Stimulated activated effector memory CD8-positive, alpha-beta T cell treated with anti-CD3 and anti-CD28 coated beads, Interleukin-12 subunit alpha, Interleukin-12 subunit beta, amount 100 ng/mL, for 72 hours (primary cell): ENCODE results near the gene HYI.
A peak's percentile ranks its signal among the peaks of the same experiment; 100 is the strongest.
"Not testable (repeated sequence)": the region's sequence is repeated elsewhere in the genome, so short reads cannot be mapped to it uniquely, and the experiment has no call there.

Experiments
- ATAC-seq: fragments of 150-1000 bp; cut with Tn5 transposase; 2 replicates; pipeline ENCODE4 v1.10.0; 2021
- DNase-seq, 2 donors: peaks; one replicate each; pipeline ENCODE4 v3.0.0; 2021 to 2022; ENCODE audit warnings: low spot score in 2 of 2
- H3K27ac Mint-ChIP-seq: one replicate; pipeline ENCODE4 v1.8.0; 2022; ENCODE audit warnings: mild to moderate bottlenecking, mixed read lengths
- H3K36me3 Mint-ChIP-seq: one replicate; pipeline ENCODE4 v1.8.0; 2022; ENCODE audit warnings: mild to moderate bottlenecking, mixed read lengths
- H3K4me1 Mint-ChIP-seq: one replicate; pipeline ENCODE4 v1.8.0; 2022; ENCODE audit warnings: mixed read lengths
- H3K4me3 Mint-ChIP-seq: one replicate; pipeline ENCODE4 v1.8.0; 2022; ENCODE audit warnings: mild to moderate bottlenecking, mixed read lengths
- H3K9me3 Mint-ChIP-seq: one replicate; pipeline ENCODE4 v1.8.0; 2022; ENCODE audit warnings: mixed read lengths

Gene HYI

GRCh38 chr1:43472463-43473151, 18.9 kb upstream of the HYI start:
- H3K27ac Mint-ChIP-seq, DNase-seq, H3K9me3 Mint-ChIP-seq, ATAC-seq, H3K36me3 Mint-ChIP-seq, H3K4me3 Mint-ChIP-seq: not testable (repeated sequence)
- peaks cover 11% of the 10 kb centered on the region for H3K4me1 Mint-ChIP-seq

- ATAC-seq (no peak), DNase-seq (no peak)
- Mint-ChIP-seq H3K4me3 (no peak overlapping the region), H3K36me3 (no peaks in the 10 kb centered on the region), H3K27ac (no peak overlapping the region), H3K4me1 (peaks cover 11% of the 10 kb centered on the region), H3K9me3 (no peaks in the 10 kb centered on the region)
Measured at GRCh38 chr1:43472087-43472462, 18.3 kb upstream of the HYI start.

- no peak for DNase-seq
- H3K9me3 Mint-ChIP-seq, result no peaks in the 10 kb centered on the region
- ATAC-seq, result no peak
- no peaks in the 10 kb centered on the region for H3K36me3 Mint-ChIP-seq
- H3K4me1 Mint-ChIP-seq, result peaks cover 17% of the 10 kb centered on the region
- H3K27ac Mint-ChIP-seq, result no peak overlapping the region
- H3K4me3 Mint-ChIP-seq, result no peak overlapping the region
Measured at GRCh38 chr1:43469932-43470331, 16.2 kb upstream of the HYI start.

GRCh38 chr1:43468414-43468813, 14.7 kb upstream of the HYI start:
- H3K4me3 Mint-ChIP-seq, result no peak overlapping the region

GRCh38 chr1:43466403-43466802, 12.7 kb upstream of the HYI start:
- no peak for DNase-seq
- Mint-ChIP-seq H3K27ac (no peak overlapping the region), H3K4me3 (no peak overlapping the region), H3K4me1 (peaks cover 6% of the 10 kb centered on the region), H3K9me3 (no peaks in the 10 kb centered on the region), H3K36me3 (no peaks in the 10 kb centered on the region)
- peak; percentile 39 for ATAC-seq

More at GRCh38 chr1:43468414-43468813, 14.7 kb upstream of the HYI start:
- ATAC-seq (no peak), DNase-seq (no peak)
- no peaks in the 10 kb centered on the region for H3K9me3 Mint-ChIP-seq
- peaks cover 8% of the 10 kb centered on the region for H3K4me1 Mint-ChIP-seq
- no peak overlapping the region for H3K27ac Mint-ChIP-seq
- H3K36me3 Mint-ChIP-seq, result no peaks in the 10 kb centered on the region

GRCh38 chr1:43465505-43466067, 11.9 kb upstream of the HYI start:
- Mint-ChIP-seq H3K4me3 (no peak overlapping the region), H3K36me3 (no peaks in the 10 kb centered on the region), H3K27ac (no peak overlapping the region), H3K9me3 (no peaks in the 10 kb centered on the region), H3K4me1 (peaks cover 6% of the 10 kb centered on the region)
- DNase-seq, result no peak
- ATAC-seq, result no peak

- H3K9me3 Mint-ChIP-seq, result no peaks in the 10 kb centered on the region
- no peaks in the 10 kb centered on the region for H3K36me3 Mint-ChIP-seq
- ATAC-seq, result no peak
- peaks cover 6% of the 10 kb centered on the region for H3K4me1 Mint-ChIP-seq
- DNase-seq, result no peak
- no peak overlapping the region for H3K4me3 Mint-ChIP-seq
- no peak overlapping the region for H3K27ac Mint-ChIP-seq
Measured at GRCh38 chr1:43464681-43465504, 11.2 kb upstream of the HYI start.

GRCh38 chr1:43463479-43463878, 9.7 kb upstream of the HYI start:
- no peaks in the 10 kb centered on the region for H3K9me3 Mint-ChIP-seq
- H3K4me3 Mint-ChIP-seq, result no peak overlapping the region
- no peaks in the 10 kb centered on the region for H3K36me3 Mint-ChIP-seq
- peaks cover 6% of the 10 kb centered on the region for H3K4me1 Mint-ChIP-seq
- no peak for ATAC-seq
- no peak overlapping the region for H3K27ac Mint-ChIP-seq
- no peak for DNase-seq

GRCh38 chr1:43460988-43461693, 7.4 kb upstream of the HYI start:
- Mint-ChIP-seq H3K4me1 (peaks cover 2% of the 10 kb centered on the region), H3K27ac (no peak overlapping the region), H3K4me3 (no peak overlapping the region), H3K9me3 (no peaks in the 10 kb centered on the region), H3K36me3 (no peaks in the 10 kb centered on the region)
- ATAC-seq (no peak), DNase-seq (no peak)

GRCh38 chr1:43458379-43458778, 4.6 kb upstream of the HYI start:
- not testable (repeated sequence) for H3K9me3 Mint-ChIP-seq, H3K4me3 Mint-ChIP-seq, ATAC-seq, DNase-seq, H3K27ac Mint-ChIP-seq, H3K36me3 Mint-ChIP-seq
- peaks cover 11% of the 10 kb centered on the region for H3K4me1 Mint-ChIP-seq

- Mint-ChIP-seq H3K9me3 (no peaks in the 10 kb centered on the region), H3K4me1 (peaks cover 29% of the 10 kb centered on the region), H3K36me3 (peaks cover 14% of the 10 kb centered on the region), H3K4me3 (no peak overlapping the region), H3K27ac (no peak overlapping the region)
- DNase-seq, result no peak
- ATAC-seq, result no peak
Measured at GRCh38 chr1:43455213-43455889, 1.6 kb upstream of the HYI start.

GRCh38 chr1:43454270-43455011, 710 bp upstream of the HYI start:
- Mint-ChIP-seq H3K36me3 (peaks cover 17% of the 10 kb centered on the region), H3K9me3 (no peaks in the 10 kb centered on the region), H3K4me3 (peak overlapping the region; percentile 76), H3K4me1 (peaks cover 30% of the 10 kb centered on the region), H3K27ac (peak overlapping the region; percentile 76)
- ATAC-seq, result peak; percentile 89
- peak; percentile 40 to 75 for DNase-seq

- peaks cover 35% of the 10 kb centered on the region for H3K4me1 Mint-ChIP-seq
- peak overlapping the region; percentile 62 for H3K4me3 Mint-ChIP-seq
- peak overlapping the region; percentile 62 for H3K27ac Mint-ChIP-seq
- no peaks in the 10 kb centered on the region for H3K9me3 Mint-ChIP-seq
- peaks cover 33% of the 10 kb centered on the region for H3K36me3 Mint-ChIP-seq
- ATAC-seq, result no peak
- no peak for DNase-seq
Measured at GRCh38 chr1:43452789-43453441, 816 bp downstream of the HYI start.
